NCI-H1092 treated with DMSO at 0.1 percent for 48 hours (cell line): Measurements from ENCODE around the gene KAT2B.

Experiments used
- DNase-seq: peaks from one replicate; lab custom pipeline; 2025; lab: John Stamatoyannopoulos, UW

Gene KAT2B

GRCh38 chr3:20096135-20096685 is 56.0 kb downstream of the KAT2B start:
- DNase-seq = no peak

DNA sequence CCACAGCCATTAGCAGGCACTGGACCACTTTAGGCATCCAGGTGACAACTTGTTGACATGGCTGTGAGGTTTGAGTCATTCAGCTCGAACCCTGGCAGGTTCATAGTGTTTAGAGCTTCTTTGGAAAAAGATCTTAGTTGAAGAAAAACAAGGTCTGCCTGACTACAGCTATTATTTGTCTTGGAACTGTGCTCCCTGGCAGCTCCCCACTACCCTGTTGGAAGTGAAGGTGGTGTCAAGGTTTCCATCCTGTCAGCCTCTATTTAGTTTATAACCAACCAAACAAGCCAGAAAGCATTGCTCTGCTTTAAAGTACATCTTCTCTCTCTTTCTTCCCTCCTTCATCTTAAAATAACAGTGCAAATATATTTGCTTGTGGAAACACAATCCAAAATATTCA is 56.8 kb downstream of the KAT2B start:
- no peak for DNase-seq

DNA sequence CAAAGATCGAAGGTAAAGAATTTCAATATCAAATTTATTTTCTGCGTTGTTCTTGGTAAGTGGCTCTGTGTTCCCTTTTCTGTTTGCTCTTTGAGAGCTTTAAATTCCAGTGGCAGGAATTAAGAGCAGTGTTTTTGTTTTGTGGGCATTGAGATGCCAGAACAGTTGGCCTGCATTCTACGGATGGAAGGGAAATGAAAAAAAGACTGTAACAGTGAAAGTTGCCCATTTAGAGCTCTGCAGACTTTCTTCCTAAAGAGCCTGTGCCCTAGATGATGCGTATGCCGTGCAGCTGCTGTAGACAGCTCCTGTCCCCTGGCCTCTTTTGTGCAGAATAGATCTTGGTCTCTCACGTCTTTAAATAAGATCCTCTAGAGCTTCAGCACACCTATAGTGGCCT is 58.8 kb downstream of the KAT2B start:
- no peak for DNase-seq

GRCh38 chr3:20100151-20100550 is 59.9 kb downstream of the KAT2B start:
- DNase-seq = no peak

GRCh38 chr3:20101041-20101440 is 60.8 kb downstream of the KAT2B start:
- DNase-seq = no peak

- no peak for DNase-seq
These were observed 63.5 kb downstream of the KAT2B start for GRCh38 chr3:20103731-20104130.

DNA sequence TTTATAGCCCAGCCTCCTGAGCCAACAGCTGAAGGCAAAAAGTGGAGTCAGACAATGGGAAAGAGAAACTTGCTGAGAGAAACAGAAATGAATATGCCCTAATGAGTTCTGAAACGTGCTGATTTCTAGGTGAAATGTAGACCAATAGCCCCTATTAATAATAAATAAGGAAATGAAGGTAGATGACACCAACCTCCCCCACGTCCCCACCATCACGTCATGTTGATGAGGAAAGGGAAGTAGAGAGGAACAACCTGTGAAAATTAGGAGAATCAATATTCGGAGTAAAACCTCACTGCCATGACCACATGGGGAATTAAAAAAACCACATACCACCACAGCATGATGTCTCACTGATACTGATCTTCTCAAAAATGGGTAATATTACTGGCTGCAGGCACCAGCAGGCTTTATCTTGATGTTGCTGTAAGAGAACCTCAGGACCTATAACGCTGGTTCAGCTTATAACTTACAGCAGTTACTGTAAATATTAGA is 64.0 kb downstream of the KAT2B start:
- DNase-seq = no peak

DNA sequence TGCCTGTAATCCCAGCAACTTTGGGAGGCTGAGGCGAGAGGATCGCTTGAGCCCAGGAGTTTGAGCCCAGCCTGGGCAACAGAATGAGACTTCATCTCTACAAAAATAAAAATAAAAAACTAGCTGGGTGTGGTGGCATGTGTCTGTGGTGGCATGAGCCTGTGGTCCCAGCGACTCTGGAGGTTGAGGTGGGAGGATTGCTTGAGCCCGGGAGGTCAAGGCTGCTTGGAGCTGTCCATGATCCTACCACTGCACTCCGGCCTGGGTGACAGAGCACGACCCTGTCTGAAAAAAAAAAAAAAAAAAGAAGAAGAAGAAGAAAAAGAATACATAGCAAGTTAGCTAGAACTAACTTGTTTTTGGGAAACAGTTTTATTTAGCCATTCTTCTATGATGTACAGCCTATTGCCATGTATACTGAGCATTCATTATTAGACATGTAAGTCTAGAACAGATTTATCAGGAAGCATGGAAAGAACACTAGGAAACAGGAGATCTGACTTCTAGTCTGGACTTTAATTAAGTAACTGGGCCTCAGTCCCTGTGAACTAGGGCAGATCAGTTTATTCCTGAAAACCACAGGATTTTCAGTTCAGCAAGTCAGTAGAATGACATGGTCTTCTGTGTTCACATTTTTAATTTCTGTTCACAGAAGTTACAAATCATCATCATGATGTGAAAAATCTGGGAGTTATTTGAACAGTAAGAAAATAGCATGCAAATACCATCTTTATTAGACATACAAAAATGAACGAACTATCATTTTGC is 65.5 kb downstream of the KAT2B start:
- no peak for DNase-seq

- DNase-seq = no peak
These were observed 67.5 kb downstream of the KAT2B start for GRCh38 chr3:20107722-20108121.

DNA sequence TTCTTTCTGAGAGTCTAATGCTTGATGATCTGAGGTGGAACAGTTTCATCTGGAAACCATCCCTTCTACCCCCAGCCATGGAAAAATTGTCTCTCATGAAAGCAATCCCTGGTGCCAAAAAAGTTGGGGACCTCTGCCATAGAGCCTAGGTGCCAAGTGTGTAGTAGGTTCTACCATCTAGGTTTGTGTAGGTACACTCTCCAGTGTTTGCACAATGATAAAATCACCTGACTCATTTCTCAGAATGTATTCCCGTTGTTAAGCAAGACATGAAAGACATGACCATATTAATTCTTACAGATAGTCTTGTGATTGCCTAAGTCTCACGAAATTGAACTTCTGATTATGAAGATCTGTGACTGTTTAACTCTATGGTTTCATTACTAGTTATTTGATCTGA is 68.6 kb downstream of the KAT2B start:
- DNase-seq = no peak

DNA sequence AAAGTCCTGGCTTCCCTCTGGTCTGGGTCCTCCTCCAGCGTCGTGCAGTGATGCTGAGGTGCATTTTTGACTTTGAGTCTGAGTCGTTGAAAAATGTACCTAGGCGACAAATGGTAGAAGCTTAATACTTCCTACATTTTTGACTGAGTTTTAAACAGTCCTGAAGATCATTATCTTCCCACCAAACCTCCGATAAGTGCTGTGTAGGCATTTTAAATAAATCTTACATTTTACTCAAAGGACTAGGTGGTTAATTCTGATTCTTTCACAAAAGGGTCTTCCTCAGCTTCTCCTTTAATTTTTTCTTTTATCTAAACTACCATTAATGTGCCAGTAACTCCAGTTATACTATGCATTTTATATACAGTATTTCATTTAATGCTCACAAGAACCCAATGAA is 70.6 kb downstream of the KAT2B start:
- DNase-seq = no peak

- no peak for DNase-seq
These were observed 71.6 kb downstream of the KAT2B start for GRCh38 chr3:20111836-20112235.

- no peak for DNase-seq
These were observed 80.8 kb downstream of the KAT2B start for GRCh38 chr3:20121088-20121487.

DNA sequence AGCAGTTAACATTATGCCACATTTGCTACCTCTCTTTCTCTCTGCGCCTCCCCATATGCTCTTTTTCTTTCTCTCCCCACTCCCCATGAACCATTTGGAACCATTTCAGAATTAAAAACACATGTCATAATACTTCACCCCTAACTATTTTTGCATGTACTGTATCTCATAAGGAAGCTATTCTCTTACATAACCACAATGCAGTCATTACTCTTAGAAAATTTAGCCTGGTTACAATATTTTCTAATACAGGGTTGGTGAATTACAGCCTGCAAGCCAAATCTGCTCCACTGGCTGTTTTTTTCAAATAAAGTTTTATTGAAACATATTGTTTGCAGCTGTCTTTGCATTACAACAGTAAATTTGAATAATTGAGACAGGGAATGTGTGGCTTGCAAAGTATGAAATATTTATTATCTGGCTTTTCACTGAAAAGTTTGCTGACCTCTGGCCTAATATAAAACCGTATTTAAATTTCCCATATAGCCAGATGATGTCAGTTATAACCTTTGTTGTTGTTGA is 82.9 kb downstream of the KAT2B start:
- no peak for DNase-seq

DNA sequence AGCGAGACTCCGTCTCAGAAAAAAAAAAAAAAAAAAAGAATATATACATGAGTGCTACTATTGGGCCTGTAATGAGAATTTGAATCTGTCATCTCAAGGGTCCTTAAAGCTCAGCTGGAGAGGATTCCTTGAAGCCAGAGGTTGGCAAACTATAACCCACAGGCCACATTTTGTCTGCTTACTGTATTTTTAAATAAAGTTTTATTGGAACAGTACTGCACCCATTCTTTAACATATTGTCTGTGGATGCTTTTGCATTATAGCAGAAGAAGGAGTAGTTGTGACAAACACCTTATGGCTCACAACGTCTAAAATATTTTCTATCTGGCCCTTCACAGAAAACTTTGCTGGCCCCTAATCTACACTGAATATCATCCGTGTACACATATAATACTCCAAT is 85.0 kb downstream of the KAT2B start:
- DNase-seq = no peak

- DNase-seq = no peak
These were observed 85.7 kb downstream of the KAT2B start for GRCh38 chr3:20125897-20126296.

GRCh38 chr3:20128358-20128757 is 88.1 kb downstream of the KAT2B start:
- DNase-seq = no peak

DNA sequence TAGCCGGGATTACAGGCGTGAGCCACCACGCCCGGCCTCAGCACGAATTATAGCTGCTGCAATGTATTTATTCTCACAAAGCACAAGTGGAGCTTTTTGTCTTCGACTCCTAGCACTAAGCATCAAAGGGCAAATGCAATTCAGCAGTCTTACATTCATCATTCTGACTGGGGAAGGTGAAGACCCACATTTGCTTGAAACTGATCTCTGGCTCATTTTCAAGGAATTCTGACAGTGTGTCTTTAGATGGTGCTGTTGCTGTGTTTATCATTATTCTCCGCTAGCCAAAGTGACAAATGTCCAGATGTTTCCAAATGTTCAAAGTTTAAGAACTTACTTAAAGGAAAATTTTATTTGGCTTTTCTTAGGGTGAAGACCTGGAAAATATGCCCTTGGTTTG is 89.9 kb downstream of the KAT2B start:
- DNase-seq = no peak

DNA sequence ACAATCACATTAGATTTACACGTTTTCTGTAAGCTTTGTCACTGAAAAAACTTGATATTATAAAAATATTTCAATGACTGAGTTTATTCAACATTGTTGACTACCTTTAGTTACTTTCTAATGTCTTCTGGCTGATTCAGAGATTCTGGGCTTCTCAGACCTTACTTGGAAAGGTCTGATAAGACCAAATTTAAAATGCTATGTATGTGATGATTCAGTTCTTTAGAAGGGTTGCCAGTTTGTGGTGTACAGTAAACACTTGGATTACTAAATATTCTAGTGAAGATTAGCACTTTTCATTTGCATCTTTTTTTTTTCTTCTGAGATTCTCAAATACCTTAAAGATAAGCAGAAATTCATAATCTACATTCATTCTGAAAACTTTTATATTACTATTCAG is 96.0 kb downstream of the KAT2B start:
- no peak for DNase-seq

GRCh38 chr3:20137647-20138046 is 97.4 kb downstream of the KAT2B start:
- DNase-seq = no peak

GRCh38 chr3:20140881-20141280 is 100.6 kb downstream of the KAT2B start:
- no peak for DNase-seq

GRCh38 chr3:20141316-20141715 is 101.1 kb downstream of the KAT2B start:
- DNase-seq = no peak

DNA sequence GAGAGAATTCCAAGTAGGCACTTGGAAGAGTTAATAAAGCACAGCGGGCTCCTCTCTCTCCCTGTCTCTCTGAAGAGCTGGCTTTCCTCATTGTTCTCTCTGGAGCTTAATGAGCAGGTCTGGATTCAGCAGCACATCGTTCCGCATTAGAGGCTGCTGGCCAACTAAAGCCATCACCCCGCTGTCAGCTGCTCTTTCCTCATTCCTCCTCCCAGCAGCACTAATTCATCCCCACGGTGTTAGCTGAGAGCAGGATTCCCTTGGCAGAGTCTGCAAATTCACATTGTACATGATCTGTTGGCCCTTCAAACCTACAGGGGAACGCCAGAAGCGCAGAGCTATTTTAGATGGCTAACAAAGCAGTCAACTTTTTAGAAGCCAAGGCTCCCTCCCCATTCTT is 101.6 kb downstream of the KAT2B start:
- peak; percentile 74 for DNase-seq

DNA sequence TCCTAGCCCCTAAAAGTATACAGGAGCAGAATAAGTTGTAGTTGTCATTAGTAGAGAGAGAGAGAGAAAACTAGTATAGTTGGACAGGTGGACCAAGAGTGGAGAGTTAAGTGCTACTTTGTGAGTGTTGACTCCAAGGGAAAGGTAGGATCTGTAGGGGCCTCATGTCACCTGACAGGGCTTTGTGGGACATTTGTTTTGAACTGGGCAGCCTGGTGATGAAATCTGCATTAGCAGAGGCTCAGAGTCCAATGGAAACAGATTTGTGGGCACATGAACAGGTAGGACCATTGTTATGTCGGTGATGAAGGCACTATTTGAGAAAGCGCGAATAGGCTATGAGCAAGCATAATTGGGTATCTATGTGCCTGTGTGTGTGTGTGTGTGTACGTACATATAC is 102.3 kb downstream of the KAT2B start:
- DNase-seq = no peak
